ENCODE results near the gene GGA2. TPM values are rescaled to one million over a fixed set of nuclear protein-coding genes. Genes with fewer than 3 reads are reported as not detected.

Gene GGA2
- total RNA-seq: 15.6 and 32.2 TPM in 2 replicates

GRCh38 chr16:23510164-23510914 lies at the start of gene GGA2:
TSS of gene GGA2 (minus strand) at chr16:23510494. CDS start at chr16:23510411, 83 bp downstream.

GRCh38 chr16:23556881-23557778 lies 46.8 kb upstream of the GGA2 start, which contains the start of the genes EARS2 and UBFD1:
TSS of gene EARS2 (minus strand) at chr16:23557350. CDS start at chr16:23557343, 7 bp downstream.
TSS of gene UBFD1 (plus strand) at chr16:23557727. CDS start at chr16:23557743, 16 bp downstream.

GRCh38 chr16:23452572-23453337 lies 57.5 kb downstream of the GGA2 start, which contains the start of gene COG7:
TSS of gene COG7 (minus strand) at chr16:23453189. CDS start at chr16:23452994, 195 bp downstream.

Other genes with a start within 250 kb of the GGA2 start
- 0.16 TPM in 1 of 2 replicates, not detected in the other for gene SCNN1B, start 208.2 kb downstream of the GGA2 start, total RNA-seq
- gene COG7, start 57.3 kb downstream of the GGA2 start, total RNA-seq: 10.2 TPM in 2 replicates
- 32.4 and 41.7 TPM in 2 replicates for gene EARS2, start 46.9 kb upstream of the GGA2 start, total RNA-seq
- gene UBFD1, start 47.2 kb upstream of the GGA2 start, total RNA-seq: 61.1 and 69.9 TPM in 2 replicates
- gene NDUFAB1, start 85.8 kb upstream of the GGA2 start, total RNA-seq: 147 and 213 TPM in 2 replicates
- gene PALB2, start 130.8 kb upstream of the GGA2 start, total RNA-seq: 8.6 and 12.3 TPM in 2 replicates
- 39.8 and 54.5 TPM in 2 replicates for gene DCTN5, start 131.0 kb upstream of the GGA2 start, total RNA-seq
- gene PLK1, start 168.4 kb upstream of the GGA2 start, total RNA-seq: 22.1 and 94.8 TPM in 2 replicates
- not detected in 2 replicates for gene ERN2, start 202.7 kb upstream of the GGA2 start, total RNA-seq
- not detected in 2 replicates for gene CHP2, start 244.5 kb upstream of the GGA2 start, total RNA-seq